HFF-Myc (cell line): Measurements from ENCODE around the gene PHC1.

Source experiments
- DNase-seq: peaks from one replicate; pipeline ENCODE4 v3.0.0-alpha.2; 2011; ENCODE audit warnings: low read depth; ENCODE audit errors: extremely low read depth
- H3K4me3 ChIP-seq: replicated peaks from 2 replicates; pipeline ENCODE4 v1.5.1; 2011; ENCODE audit warnings: low read depth, mild to moderate bottlenecking, control low read depth, low read length
- CTCF ChIP-seq: IDR thresholded peaks from 2 replicates; pipeline ENCODE4 v1.5.1; 2012; ENCODE audit warnings: mild to moderate bottlenecking, low read depth, low read length, control low read depth; ENCODE audit errors: missing control alignments

The PHC1 gene

GRCh38 chr12:8958066-8958465, 43.8 kb downstream of the PHC1 start:
- DNase-seq: no peak
- no peak overlapping the region for H3K4me3 ChIP-seq
- no peak for TF ChIP-seq CTCF

GRCh38 chr12:8960176-8960575, 45.9 kb downstream of the PHC1 start:
- no peak for DNase-seq
- TF ChIP-seq CTCF: no peak
- no peak overlapping the region for H3K4me3 ChIP-seq

- no peak for DNase-seq
- no peak overlapping the region for H3K4me3 ChIP-seq
- no peak for TF ChIP-seq CTCF
These were observed 54.5 kb downstream of the PHC1 start for GRCh38 chr12:8968761-8969160.

GRCh38 chr12:8969861-8970411, 55.6 kb downstream of the PHC1 start:
- DNase-seq: no peak
- TF ChIP-seq CTCF: no peak

GRCh38 chr12:8970432-8970831, 56.1 kb downstream of the PHC1 start:
- no peak for TF ChIP-seq CTCF
- DNase-seq: no peak
- no peak overlapping the region for H3K4me3 ChIP-seq

More at GRCh38 chr12:8969861-8970411, 55.6 kb downstream of the PHC1 start:
- no peak overlapping the region for H3K4me3 ChIP-seq

- TF ChIP-seq CTCF: no peak
These were observed 65.8 kb downstream of the PHC1 start for GRCh38 chr12:8980137-8980536.

GRCh38 chr12:8985213-8985754, 71.0 kb downstream of the PHC1 start:
- H3K4me3 ChIP-seq: no peak overlapping the region
- no peak for TF ChIP-seq CTCF
- DNase-seq: no peak

More at GRCh38 chr12:8980137-8980536, 65.8 kb downstream of the PHC1 start:
- DNase-seq: no peak
- no peak overlapping the region for H3K4me3 ChIP-seq
